Inferior parietal cortex (tissue), 1 donor: Measurements from ENCODE around the gene CDC73.

Experiments used
- DNase-seq: peaks from one replicate; pipeline ENCODE4 v3.0.0-alpha.2; 2016; ENCODE audit errors: extremely low spot score

Gene CDC73

GRCh38 chr1:193121616-193122593, at the start of gene CDC73:
Gene CDC73 (plus strand): TSS chr1:193122031. CDS start chr1:193122201, 170 bp downstream.
- peak; percentile 97 for DNase-seq

DNA sequence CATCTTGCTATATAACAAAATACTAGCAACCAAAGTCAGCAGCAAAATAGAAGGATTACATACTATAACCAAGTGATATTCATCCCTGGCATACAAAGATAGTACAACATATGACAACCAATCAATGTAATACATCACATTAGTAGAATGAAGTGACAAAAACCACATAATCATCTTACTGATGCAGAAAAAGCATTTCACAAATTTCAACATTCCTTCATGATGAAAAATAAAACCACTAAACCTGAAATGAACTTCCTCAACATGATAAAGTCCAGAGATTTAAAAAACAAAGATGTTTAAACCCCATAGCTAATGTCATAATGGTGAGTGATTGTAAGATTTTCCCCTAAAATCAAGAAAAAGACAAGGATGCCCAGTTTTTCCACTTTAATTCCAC, 43.8 kb upstream of the CDC73 start:
- DNase-seq = no peak

GRCh38 chr1:193079187-193079586, 42.6 kb upstream of the CDC73 start:
- DNase-seq = no peak

GRCh38 chr1:193083365-193084088, 38.3 kb upstream of the CDC73 start:
- no peak for DNase-seq

GRCh38 chr1:193085263-193085662, 36.6 kb upstream of the CDC73 start:
- no peak for DNase-seq

GRCh38 chr1:193086342-193086741, 35.5 kb upstream of the CDC73 start:
- DNase-seq = no peak

DNA sequence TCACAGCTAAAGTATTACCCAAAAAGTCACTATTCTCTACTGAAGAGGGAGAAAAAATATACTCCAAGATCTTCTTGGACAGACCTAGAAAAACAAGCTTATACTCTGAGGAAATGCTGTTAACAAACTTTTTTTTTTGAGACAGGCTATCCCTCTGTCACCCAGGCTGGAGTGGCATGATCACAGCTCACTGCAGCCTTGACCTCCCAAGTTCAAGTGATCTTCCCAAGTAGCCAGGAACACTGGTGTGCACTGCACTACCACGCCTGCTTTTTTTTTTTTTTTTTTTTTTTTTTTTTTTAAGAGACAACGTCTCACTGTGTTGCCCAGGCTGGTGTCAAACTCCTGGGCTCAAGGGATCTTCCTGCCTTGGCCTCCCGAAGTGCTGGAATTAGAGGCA, 33.9 kb upstream of the CDC73 start:
- DNase-seq = no peak

- no peak for DNase-seq
Observed at GRCh38 chr1:193090865-193091264, 31.0 kb upstream of the CDC73 start.

GRCh38 chr1:193094112-193094511, 27.7 kb upstream of the CDC73 start:
- DNase-seq = no peak

- no peak for DNase-seq
Observed at GRCh38 chr1:193102662-193103061, 19.2 kb upstream of the CDC73 start.

DNA sequence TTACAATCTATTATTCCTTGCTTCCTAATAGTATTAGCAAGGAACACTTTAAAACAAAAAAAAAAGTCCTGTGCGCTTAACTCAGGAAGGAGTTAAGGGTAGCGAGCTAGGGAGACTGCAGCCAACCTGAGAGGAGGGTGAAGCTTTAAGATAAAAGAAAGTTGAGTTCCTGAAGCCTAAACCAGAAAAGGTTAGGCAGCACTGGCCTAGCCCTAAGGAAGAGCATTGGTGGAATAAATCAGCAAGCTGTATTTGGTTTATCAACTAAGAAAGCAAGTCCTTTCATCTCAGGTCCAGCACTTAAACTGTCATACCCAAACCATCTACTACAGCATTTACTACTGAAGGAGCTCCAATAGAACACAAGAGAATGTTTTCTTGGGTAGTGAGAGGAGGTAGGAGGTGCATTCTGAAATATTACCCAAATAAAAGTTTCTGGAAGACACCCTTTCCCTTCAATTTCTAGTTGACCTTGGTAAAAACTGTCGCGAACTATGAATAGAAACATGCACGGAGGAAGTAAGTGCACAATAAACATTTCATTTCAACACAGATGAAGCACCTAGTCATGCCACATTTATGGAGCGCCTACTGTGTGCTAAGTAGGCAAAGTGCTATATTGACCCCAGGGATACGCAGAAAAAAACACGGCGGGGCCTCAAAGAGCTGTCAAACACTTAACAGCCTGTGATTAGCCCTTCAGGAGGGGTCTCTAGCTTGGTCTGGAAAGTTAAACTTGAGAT, 17.9 kb upstream of the CDC73 start:
- DNase-seq = peak; percentile 17

DNA sequence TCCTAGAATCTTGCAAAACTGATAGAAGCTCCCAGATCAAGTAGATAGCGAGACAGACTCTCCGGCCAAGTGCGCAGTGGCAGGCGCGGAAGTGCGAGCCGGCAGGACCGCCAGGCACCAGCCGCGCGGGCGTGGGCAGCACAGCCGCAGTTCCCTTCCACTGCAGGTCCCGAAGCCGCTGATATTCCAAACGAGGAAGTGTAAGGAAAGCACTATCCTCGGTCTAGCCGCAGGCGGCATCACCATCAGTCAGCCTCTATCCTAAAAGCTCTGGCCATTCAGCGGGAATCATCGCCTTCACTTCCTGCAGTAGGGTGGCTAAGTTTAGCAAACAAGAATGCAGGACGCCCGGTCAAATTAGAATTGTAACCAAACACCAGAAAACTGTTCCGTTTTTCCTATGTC, 17.3 kb upstream of the CDC73 start:
- peak; percentile 69 for DNase-seq

- DNase-seq = peak; percentile 83
Observed at GRCh38 chr1:193104907-193105820, 16.7 kb upstream of the CDC73 start, which contains the start of gene GLRX2. Gene GLRX2 (minus strand): TSS chr1:193105414. CDS start chr1:193105382, 32 bp downstream.

DNA sequence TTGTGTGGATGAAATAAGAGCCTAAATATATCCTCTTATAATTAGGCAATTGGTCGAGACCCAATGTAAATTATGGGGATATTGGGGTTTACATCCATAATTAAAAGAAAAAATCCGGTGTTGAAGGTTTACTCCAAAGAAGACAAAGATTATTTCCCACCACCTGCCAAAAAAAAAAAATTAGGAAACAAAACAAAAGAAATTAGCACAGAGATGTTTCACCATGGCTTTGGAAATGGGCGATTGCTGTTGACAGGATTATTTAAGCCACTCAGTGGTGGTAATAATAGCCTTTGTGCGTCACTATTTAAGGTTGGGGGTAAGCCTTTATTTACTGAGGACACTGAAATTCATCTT, 16.0 kb upstream of the CDC73 start:
- no peak for DNase-seq

DNA sequence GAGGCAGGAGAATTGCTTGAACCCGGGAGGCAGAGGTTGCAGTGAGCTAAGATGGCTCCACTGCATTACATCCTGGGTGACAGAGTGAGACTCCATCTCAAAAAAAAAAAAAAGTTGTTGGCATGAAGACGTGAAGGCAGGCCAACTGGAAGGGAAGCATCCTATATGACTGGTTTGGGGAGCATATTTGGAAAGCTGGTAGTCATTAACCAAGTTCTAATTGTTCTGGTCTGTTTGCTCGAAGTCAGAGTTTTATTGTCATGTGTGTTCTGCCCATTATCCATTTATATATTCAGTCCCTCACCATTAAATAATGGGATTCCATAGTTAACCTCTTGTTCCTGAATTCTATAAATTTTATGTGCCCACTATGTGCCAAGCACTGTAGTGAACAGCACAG, 13.4 kb upstream of the CDC73 start:
- no peak for DNase-seq

DNA sequence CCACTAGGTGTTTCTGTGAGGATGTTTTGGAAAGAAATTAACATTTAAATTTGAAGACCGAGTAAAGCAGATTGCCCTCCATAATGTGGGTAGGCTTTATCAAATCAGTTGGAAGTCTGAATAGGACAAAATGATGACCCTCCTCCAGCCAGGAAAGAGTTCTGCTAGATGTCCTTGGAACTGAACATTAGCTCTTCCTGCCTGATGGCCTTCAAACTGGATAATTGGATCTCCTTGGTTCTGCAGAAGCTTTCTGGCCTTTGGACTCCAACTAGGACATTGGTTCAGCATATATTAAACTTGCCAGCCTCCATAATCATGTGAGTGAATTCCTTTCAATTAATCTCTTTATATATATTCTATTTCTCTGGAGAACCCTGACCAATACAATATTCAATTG, 12.2 kb upstream of the CDC73 start:
- DNase-seq = no peak

GRCh38 chr1:193110246-193110645, 11.6 kb upstream of the CDC73 start:
- DNase-seq = no peak

DNA sequence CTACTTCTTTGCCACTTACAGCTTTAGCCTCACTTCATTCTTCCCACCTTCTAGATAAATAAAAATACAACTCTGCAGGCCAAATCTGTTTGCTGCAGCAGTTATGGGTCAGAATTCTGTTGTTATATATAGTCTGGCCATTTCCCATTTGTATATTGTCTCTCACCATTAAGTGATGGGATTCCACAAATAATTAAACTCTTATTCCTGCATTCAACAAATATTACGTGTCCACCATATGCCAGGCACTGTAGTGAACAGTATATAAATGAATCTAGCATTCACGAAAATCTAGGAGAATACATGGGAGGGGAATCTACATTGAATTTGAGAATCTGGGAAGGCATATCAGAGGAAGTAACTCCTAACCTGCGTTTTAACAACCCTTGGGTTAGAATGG, 11.0 kb upstream of the CDC73 start:
- DNase-seq = no peak

GRCh38 chr1:193111641-193112090, 10.2 kb upstream of the CDC73 start:
- DNase-seq = no peak

DNA sequence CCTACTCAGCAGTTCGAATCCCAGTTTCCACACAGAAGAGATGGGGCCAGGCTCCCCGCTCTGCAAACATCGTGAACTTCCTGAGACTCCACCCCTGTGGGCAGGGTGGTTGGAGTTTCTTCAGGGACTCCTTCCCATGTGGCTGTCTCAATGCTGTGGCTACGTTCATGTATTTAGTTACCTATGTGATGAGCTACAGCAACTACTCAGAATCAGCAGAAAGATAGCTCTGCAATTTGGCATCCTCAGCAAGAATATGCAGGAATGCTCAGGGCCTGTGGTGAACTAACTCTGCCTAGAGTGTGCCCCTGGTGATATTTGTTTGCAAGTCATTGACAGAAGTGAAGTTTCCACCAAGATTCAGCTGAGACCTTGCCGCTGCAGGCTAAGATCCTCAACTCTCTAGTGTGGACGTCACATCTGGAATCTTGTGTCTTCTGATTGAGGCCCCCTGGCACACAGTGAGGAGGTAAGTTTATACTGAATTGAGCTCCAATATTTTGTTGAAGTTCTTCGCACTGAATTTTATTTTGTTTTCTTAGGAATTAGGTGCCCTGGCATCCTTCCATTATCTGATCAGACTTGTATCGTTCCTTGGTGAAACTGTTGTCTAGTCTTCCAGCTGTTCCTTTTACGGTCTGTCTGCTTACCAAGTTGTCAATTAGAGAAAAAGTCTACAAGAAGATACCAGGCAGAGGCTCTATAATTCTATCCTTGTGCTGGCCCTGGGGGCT, 8.4 kb upstream of the CDC73 start:
- DNase-seq = no peak
